Transverse colon (tissue), 4 donors: Measurements from ENCODE around the gene KCNG3. TPM values are rescaled to one million over a fixed set of nuclear protein-coding genes. Genes with fewer than 3 reads are reported as not detected.

Experiments
- DNase-seq: peaks from one replicate; pipeline ENCODE4 v3.0.0-alpha.2; 2019
- H3K27ac ChIP-seq, 4 donors: fragments of 200-600 bp; sonication (generic); 2 replicates each; pipeline ENCODE4 v1.5.1; 2016 to 2018; ENCODE audit warnings: inconsistent platforms in 4 of 4
- H3K27me3 ChIP-seq: fragments of 200-600 bp; sonication (generic); 2 replicates; pipeline ENCODE4 v1.5.1; 2017; ENCODE audit warnings: inconsistent platforms
- H3K36me3 ChIP-seq, 4 donors: fragments of 200-600 bp; sonication (generic); 2 replicates each; pipeline ENCODE4 v1.5.1; 2017 to 2019; ENCODE audit warnings: inconsistent platforms in 4 of 4
- H3K4me1 ChIP-seq, 4 donors: fragments of 200-600 bp; sonication (generic); 2 replicates each; pipeline ENCODE4 v1.5.1; 2017 to 2020; ENCODE audit warnings: inconsistent platforms in 4 of 4
- H3K4me3 ChIP-seq, 4 donors: fragments of 200-600 bp; sonication (generic); 1 replicate in 1 of 4; 2 replicates in 3 of 4; pipeline versions ENCODE4 v1.5.1 to v1.6.1; 2017 to 2019; ENCODE audit warnings: inconsistent platforms in 4 of 4
- H3K9me3 ChIP-seq, 2 donors: fragments of 200-600 bp; sonication (generic); 2 replicates each; pipeline ENCODE4 v1.5.1; 2017 to 2019; ENCODE audit warnings: inconsistent platforms in 2 of 2
- CTCF ChIP-seq, 5 experiments: fragments of 200-600 bp in 3 of 5; fragments of 450-650 bp in 2 of 5; sonication (generic) in 3 of 5; IDR thresholded peaks; 1 replicate in 2 of 5; 2 replicates in 3 of 5; pipeline ENCODE4 v1.5.1; 2016 to 2017; ENCODE audit warnings: antibody characterized with exemption in 5 of 5, inconsistent platforms in 3 of 5, mild to moderate bottlenecking in 2 of 5, moderate library complexity in 1 of 5
- EP300 ChIP-seq: sonication (generic); formaldehyde crosslinking; IDR thresholded peaks from one replicate; pipeline ENCODE4 v1.6.1; 2017; ENCODE audit warnings: antibody characterized with exemption, low read depth
- POLR2A ChIP-seq: fragments of 450-650 bp; IDR thresholded peaks from one replicate; pipeline ENCODE4 v1.6.1; 2016; ENCODE audit warnings: antibody characterized with exemption, mild to moderate bottlenecking, moderate library complexity
- POLR2AphosphoS5 ChIP-seq, 3 donors: sonication (generic); formaldehyde crosslinking; IDR thresholded peaks; one replicate each; pipeline ENCODE4 v1.6.1; 2016; ENCODE audit warnings: antibody characterized with exemption in 3 of 3
- WGBS, 2 donors: methylation state at CpG; one replicate each; pipeline ENCODE4 v1.1.5; 2018; ENCODE audit warnings: low coverage in 1 of 2; 5-methylcytosine and 5-hydroxymethylcytosine counted together
- in situ Hi-C, 4 donors: fragments of 200-750 bp; cut with MboI; loops; one replicate each; pipeline versions ENCODE4 v1.15.0 to v1.15.1; 2017; ENCODE audit warnings: low sequenced_read_pairs in 3 of 4, low pct_ligation_motif_present in 1 of 4, low pct_unique_long_range_greater_than_20kb in 1 of 4
- intact Hi-C: fragments of 100-400 bp; cut with DNase I; formaldehyde crosslinking; loops from one replicate; pipeline ENCODE4 v1.15.1; 2023; ENCODE audit warnings: low total_unique reads
- total RNA-seq, 4 donors: library from RNA; depleted of rRNA; stranded (reverse); fragments of >200 nt; gene quantifications; one replicate each; pipeline ENCODE4 v1.1.0, GENCODE V29; 2016

The KCNG3 gene
- total RNA-seq, 4 donors from 2014 or later, result 11.3 to 25.4 (median 18.5) TPM

- DNase-seq, result no peak
- TF ChIP-seq POLR2AphosphoS5 (IDR thresholded peaks at IDR 0.05), result no peak
- no peak for TF ChIP-seq EP300
- TF ChIP-seq POLR2A, result no peak
- TF ChIP-seq CTCF (IDR thresholded peaks at IDR 0.05), result no peak
- intact Hi-C loops, result no loop called here
- no peaks in the 10 kb centered on the region for H3K27me3 ChIP-seq
- in situ Hi-C loops, result no loop called here
- H3K36me3 ChIP-seq, result no peaks in the 10 kb centered on the region
- H3K4me3 ChIP-seq, result no peak overlapping the region
- no peak overlapping the region for H3K27ac ChIP-seq
- H3K4me1 ChIP-seq, result peaks cover 0 to 17% (median 3%) of the 10 kb centered on the region in 4 donors
- peaks cover 11 to 16% of the 10 kb centered on the region in 2 donors for H3K9me3 ChIP-seq
Measured at GRCh38 chr2:42414158-42414557, 79.6 kb downstream of the KCNG3 start.

GRCh38 chr2:42410742-42411514 lies 82.9 kb downstream of the KCNG3 start:
- no peaks in the 10 kb centered on the region for H3K36me3 ChIP-seq
- H3K4me1 ChIP-seq, result peaks cover 0 to 17% (median 3%) of the 10 kb centered on the region in 4 donors
- in situ Hi-C loops (no loop called here), intact Hi-C loops (no loop called here)
- TF ChIP-seq POLR2AphosphoS5 (IDR thresholded peaks at IDR 0.05) (no peak), POLR2A (no peak), CTCF (IDR thresholded peaks at IDR 0.05) (no peak), EP300 (no peak)
- 56 to 72% methylated on average over 3 of the region's 3 CpGs for WGBS, 2 donors
- H3K27me3 ChIP-seq, result no peaks in the 10 kb centered on the region
- peak overlapping the region; percentile 5 to 55 (median 44) for H3K27ac ChIP-seq
- DNase-seq, result no peak
- H3K4me3 ChIP-seq, result no peak overlapping the region
- peaks cover 11 to 16% of the 10 kb centered on the region in 2 donors for H3K9me3 ChIP-seq

- 95% methylated on average over 7 of the region's 8 CpGs; no CpG with 5 or more reads in 1 of the 2 donors for whole genome bisulfite sequencing, 2 donors
- no peaks in the 10 kb centered on the region for H3K9me3 ChIP-seq
- TF ChIP-seq EP300 (no peak), POLR2A (no peak), POLR2AphosphoS5 (IDR thresholded peaks at IDR 0.05) (no peak), CTCF (IDR thresholded peaks at IDR 0.05) (no peak)
- DNase-seq, result no peak
- no peaks in the 10 kb centered on the region for H3K27me3 ChIP-seq
- in situ Hi-C loops (no loop called here), intact Hi-C loops (no loop called here)
- H3K4me3 ChIP-seq, result no peak overlapping the region
- H3K27ac ChIP-seq, result no peak overlapping the region
- H3K4me1 ChIP-seq, result peaks cover 0 to 17% (median 3%) of the 10 kb centered on the region in 4 donors
- no peaks in the 10 kb centered on the region for H3K36me3 ChIP-seq
Measured at GRCh38 chr2:42408009-42408408, 85.8 kb downstream of the KCNG3 start.

- H3K4me1 ChIP-seq, result peaks cover 0 to 17% (median 3%) of the 10 kb centered on the region in 4 donors
- H3K27ac ChIP-seq, result no peak overlapping the region
- H3K36me3 ChIP-seq, result no peaks in the 10 kb centered on the region
- TF ChIP-seq POLR2A, result no peak
- no peak for TF ChIP-seq CTCF (IDR thresholded peaks at IDR 0.05)
- TF ChIP-seq EP300, result no peak
- TF ChIP-seq POLR2AphosphoS5 (IDR thresholded peaks at IDR 0.05), result no peak
- 20 to 71% methylated on average over 1 to 4 of the region's 6 CpGs for WGBS, 2 donors
- no peaks in the 10 kb centered on the region for H3K9me3 ChIP-seq
- no peak for DNase-seq
- intact Hi-C loops, result no loop called here
- no peaks in the 10 kb centered on the region for H3K27me3 ChIP-seq
- in situ Hi-C loops, result no loop called here
- no peak overlapping the region for H3K4me3 ChIP-seq
Measured at GRCh38 chr2:42407476-42407875, 86.3 kb downstream of the KCNG3 start.
